Activated naive CD4-positive, alpha-beta T cell treated with anti-CD3 and anti-CD28 coated beads for 36 hours (primary cell): Measurements from ENCODE around the gene PLEKHO1. TPM values are rescaled to one million over a fixed set of nuclear protein-coding genes. Genes with fewer than 3 reads are reported as not detected.
"Not testable (repeated sequence)": the region's sequence is repeated elsewhere in the genome, so short reads cannot be mapped to it uniquely, and the experiment has no call there.

Experiments used
- CTCF ChIA-PET: fragments of 350-600 bp; sonication (Branson Sonifier 250); formaldehyde crosslinking; loops from one replicate; lab custom pipeline; 2021; ENCODE audit warnings: antibody characterized with exemption; lab: Charles Lee
- DNase-seq: peaks from one replicate; pipeline ENCODE4 v3.0.0-alpha.2; 2020
- H3K27ac Mint-ChIP-seq: one replicate; pipeline ENCODE4 v1.8.0; 2021; ENCODE audit warnings: mild to moderate bottlenecking, mixed read lengths
- H3K27me3 Mint-ChIP-seq: one replicate; pipeline ENCODE4 v1.8.0; 2021; ENCODE audit warnings: low read depth, mixed read lengths
- H3K36me3 Mint-ChIP-seq: one replicate; pipeline ENCODE4 v1.8.0; 2021; ENCODE audit warnings: low read depth, mixed read lengths
- H3K4me1 Mint-ChIP-seq: one replicate; pipeline ENCODE4 v1.8.0; 2021; ENCODE audit warnings: low read depth, mixed read lengths
- H3K4me3 Mint-ChIP-seq: one replicate; pipeline ENCODE4 v1.8.0; 2021; ENCODE audit warnings: mild to moderate bottlenecking, moderate library complexity, mixed read lengths
- H3K9me3 Mint-ChIP-seq: one replicate; pipeline ENCODE4 v1.8.0; 2021; ENCODE audit warnings: mixed read lengths
- intact Hi-C: fragments of 100-400 bp; cut with micrococcal nuclease; formaldehyde crosslinking; loops from one replicate; pipeline ENCODE4 v1.15.1; 2023
- total RNA-seq, 2 experiments: library from RNA; stranded (reverse); gene quantifications; one replicate each; pipeline ENCODE4 v1.2.3, GENCODE V29; 2021

PLEKHO1 gene
- total RNA-seq, 2 experiments from 2014 or later, result 4.4 to 4.7 TPM

DNA sequence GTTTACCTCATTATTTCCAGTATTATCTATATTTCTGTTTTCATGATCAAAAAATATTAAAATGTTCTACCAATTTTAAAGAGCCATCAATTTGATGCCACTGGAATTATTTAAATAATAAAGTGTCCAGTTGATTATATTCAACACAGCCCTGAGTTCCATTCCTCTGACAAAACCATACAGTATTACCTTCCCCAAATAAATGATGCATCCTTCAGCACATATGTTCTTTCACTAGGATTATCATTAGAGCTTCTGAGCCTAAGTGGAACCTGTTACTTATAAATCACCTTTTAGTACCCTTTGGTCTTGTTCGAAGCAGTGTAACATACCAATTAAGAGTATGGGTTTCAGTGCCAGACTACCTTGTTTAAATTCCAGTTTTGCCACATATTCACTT, 17.3 kb upstream of the PLEKHO1 start:
- no peaks in the 10 kb centered on the region for H3K27me3 Mint-ChIP-seq
- no peak overlapping the region for H3K4me3 Mint-ChIP-seq
- no peaks in the 10 kb centered on the region for H3K36me3 Mint-ChIP-seq
- H3K9me3 Mint-ChIP-seq, result no peaks in the 10 kb centered on the region
- intact Hi-C loops, result no loop called here
- no peak for DNase-seq
- CTCF ChIA-PET, result interaction anchor here (1.0 kb wide), 1 partner anchor 55 kb away, joined by 3 read pairs; no protein-coding TSS in a partner anchor
- H3K27ac Mint-ChIP-seq, result no peak overlapping the region
- peaks cover 9% of the 10 kb centered on the region for H3K4me1 Mint-ChIP-seq

DNA sequence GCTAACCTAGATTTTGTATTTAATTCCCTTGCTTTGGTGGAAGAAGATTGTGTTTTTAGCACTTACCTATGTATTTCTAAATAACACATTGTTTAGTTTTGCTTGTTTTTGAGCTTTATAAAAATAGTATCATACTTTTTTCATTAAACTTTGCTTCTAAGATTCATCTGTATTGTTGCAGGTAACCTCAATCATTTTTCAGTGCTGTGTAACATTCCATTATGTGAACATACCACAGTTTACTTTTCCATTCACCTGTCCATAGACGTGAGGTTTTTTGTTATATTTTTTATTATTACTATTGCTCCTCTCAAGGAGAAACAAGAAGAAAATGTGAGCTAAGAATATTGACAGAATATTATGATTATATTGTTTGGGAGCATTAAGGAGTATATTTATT, 15.2 kb upstream of the PLEKHO1 start:
- Mint-ChIP-seq H3K4me3 (no peak overlapping the region), H3K27ac (no peak overlapping the region), H3K36me3 (no peaks in the 10 kb centered on the region), H3K9me3 (no peaks in the 10 kb centered on the region), H3K4me1 (no peaks in the 10 kb centered on the region), H3K27me3 (no peaks in the 10 kb centered on the region)
- intact Hi-C loops, result no loop called here
- CTCF ChIA-PET, result no interaction called here
- DNase-seq, result no peak

DNA sequence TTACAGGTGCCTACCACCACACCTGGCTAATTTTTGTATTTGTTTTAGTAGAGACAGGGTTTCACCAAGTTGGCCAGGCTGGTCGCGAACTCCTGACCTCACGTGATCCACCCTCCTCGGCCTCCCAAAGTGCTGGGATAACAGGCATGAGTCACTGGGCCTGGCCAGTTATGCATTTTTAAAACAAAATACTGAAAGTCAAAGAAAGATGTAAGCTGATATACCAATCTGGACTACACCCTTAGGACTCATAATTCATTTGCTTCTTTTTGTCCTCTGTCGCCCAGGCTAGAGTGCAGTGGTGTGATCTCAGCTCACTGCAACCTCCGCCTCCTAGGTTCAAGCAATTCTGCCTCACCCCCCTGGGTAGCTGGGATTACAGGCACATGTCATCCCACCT, 14.3 kb upstream of the PLEKHO1 start:
- H3K36me3 Mint-ChIP-seq, H3K27ac Mint-ChIP-seq, H3K4me1 Mint-ChIP-seq, H3K4me3 Mint-ChIP-seq, H3K9me3 Mint-ChIP-seq, H3K27me3 Mint-ChIP-seq, intact Hi-C loops, DNase-seq: not testable (repeated sequence)
- CTCF ChIA-PET, result interaction anchor here (1.0 to 1.1 kb wide), 2 partner anchors 30 to 61 kb away, joined by 3 to 4 read pairs; no protein-coding TSS in a partner anchor

DNA sequence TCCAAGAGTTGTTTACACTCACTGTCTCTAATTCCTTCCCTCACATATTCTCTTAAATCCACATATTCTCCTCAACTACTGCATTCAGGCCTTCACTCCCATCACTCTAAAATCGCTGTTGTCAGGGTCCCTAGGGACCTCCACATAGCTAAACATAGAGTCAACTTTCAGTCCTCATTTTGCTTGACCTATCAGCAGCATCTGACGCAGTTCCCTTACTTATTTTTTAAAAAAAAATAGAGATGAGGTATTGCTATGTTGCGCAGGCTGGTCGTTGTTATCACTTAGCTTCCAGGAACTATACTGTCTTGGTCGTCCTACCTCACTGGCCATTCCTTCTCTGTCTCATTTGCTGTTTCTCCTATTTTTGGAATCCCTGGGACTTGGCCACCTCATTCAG, 11.7 kb upstream of the PLEKHO1 start:
- DNase-seq, result no peak
- H3K27ac Mint-ChIP-seq, result no peak overlapping the region
- no peaks in the 10 kb centered on the region for H3K9me3 Mint-ChIP-seq
- no peaks in the 10 kb centered on the region for H3K27me3 Mint-ChIP-seq
- H3K36me3 Mint-ChIP-seq, result no peaks in the 10 kb centered on the region
- H3K4me3 Mint-ChIP-seq, result no peak overlapping the region
- intact Hi-C loops, result no loop called here
- CTCF ChIA-PET, result no interaction called here
- peaks cover 3% of the 10 kb centered on the region for H3K4me1 Mint-ChIP-seq

DNA sequence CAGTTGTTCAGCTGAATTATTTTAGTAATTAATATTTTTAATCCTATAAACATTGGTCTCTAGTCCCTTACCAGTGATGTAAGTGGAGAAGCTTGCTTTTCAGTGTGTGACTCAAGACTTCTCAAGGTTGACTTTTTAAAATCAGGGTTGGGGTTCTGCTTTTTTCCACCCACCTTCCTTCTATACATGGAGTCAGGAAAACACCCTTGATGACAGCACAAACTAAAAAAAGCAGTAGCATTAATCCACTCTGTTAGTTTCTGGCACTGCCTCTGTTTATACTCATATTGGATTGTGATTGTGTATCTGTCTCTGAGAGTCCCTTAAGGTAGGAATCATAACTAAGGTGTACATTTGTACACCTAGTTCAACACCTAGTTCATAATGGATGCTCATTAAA, 8.3 kb upstream of the PLEKHO1 start:
- CTCF ChIA-PET, result interaction anchor here (0.6 to 0.7 kb wide), 2 partner anchors 25 to 68 kb away, joined by 3 to 4 read pairs; no protein-coding TSS in a partner anchor
- DNase-seq, result no peak
- H3K27ac Mint-ChIP-seq, result no peak overlapping the region
- no peak overlapping the region for H3K4me3 Mint-ChIP-seq
- intact Hi-C loops, result no loop called here
- H3K4me1 Mint-ChIP-seq, result peaks cover 11% of the 10 kb centered on the region
- no peaks in the 10 kb centered on the region for H3K9me3 Mint-ChIP-seq
- no peaks in the 10 kb centered on the region for H3K36me3 Mint-ChIP-seq
- no peaks in the 10 kb centered on the region for H3K27me3 Mint-ChIP-seq

DNA sequence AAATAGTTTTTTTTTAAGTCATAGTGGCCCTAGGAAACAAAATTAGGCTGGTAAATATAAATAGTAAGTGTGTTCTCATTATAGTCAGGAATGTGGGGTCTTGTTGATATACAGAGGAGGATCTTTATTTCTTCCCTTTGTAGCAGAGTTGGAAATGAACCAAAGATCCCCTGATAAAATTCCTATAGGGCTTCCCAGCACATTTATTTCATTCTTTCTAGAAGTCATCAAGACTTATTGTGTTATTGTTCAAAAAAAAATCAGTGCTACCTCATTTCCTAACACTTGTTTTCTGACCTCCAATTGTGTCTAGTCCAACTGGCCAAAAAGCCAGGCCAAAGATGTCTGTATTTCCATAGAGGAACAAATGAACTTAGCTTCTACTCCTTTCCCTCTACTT, 7.6 kb upstream of the PLEKHO1 start:
- Mint-ChIP-seq H3K27me3 (no peaks in the 10 kb centered on the region), H3K4me1 (peaks cover 13% of the 10 kb centered on the region), H3K27ac (no peak overlapping the region), H3K4me3 (no peak overlapping the region), H3K36me3 (no peaks in the 10 kb centered on the region), H3K9me3 (no peaks in the 10 kb centered on the region)
- intact Hi-C loops, result no loop called here
- CTCF ChIA-PET, result interaction anchor here (0.7 kb wide), 1 partner anchor 86 kb away, joined by 4 read pairs; no protein-coding TSS in a partner anchor
- no peak for DNase-seq

DNA sequence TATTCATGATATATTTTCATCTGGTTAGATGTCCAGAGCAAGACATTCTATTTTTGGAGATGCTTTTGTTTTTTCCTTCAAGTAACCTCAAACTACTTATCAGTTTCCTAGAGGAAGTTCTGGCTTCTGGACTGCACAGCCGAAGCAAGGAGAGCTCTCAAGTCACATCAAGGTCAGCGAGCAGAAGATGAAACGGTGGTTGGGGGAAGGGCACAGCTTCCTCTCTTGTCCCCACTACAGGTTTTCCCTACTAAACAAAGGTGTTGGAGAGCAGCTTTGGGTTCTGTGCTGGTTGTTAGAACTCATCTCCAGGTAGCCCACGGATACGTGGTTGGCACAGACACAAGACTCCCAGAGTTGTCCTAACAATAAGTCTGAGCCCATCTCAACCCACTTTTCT, 5.1 kb upstream of the PLEKHO1 start:
- intact Hi-C loops, result no loop called here
- no peak overlapping the region for H3K4me3 Mint-ChIP-seq
- H3K27ac Mint-ChIP-seq, result no peak overlapping the region
- CTCF ChIA-PET, result no interaction called here
- H3K4me1 Mint-ChIP-seq, result peaks cover 23% of the 10 kb centered on the region
- no peaks in the 10 kb centered on the region for H3K9me3 Mint-ChIP-seq
- H3K27me3 Mint-ChIP-seq, result no peaks in the 10 kb centered on the region
- no peak for DNase-seq
- no peaks in the 10 kb centered on the region for H3K36me3 Mint-ChIP-seq

DNA sequence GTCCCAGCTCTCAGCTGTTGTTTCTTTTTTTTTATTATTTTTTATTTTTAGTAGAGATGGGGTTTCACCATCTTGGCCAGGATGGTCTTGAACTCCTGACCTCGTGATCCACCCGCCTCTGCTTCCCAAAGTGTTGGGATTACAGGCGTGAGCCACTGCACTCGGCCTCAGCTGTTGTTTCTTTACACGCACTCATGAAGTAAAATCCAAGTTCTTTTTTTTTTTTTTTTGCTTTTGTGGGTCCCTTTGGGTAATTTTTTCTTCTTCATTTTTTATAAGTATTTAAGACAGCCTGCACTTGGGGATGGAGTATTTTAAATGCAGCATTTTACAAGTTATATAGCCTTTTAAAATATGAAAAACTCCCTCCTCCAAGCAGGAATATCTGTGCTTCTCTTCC, 3.7 kb upstream of the PLEKHO1 start:
- intact Hi-C loops, DNase-seq, H3K27ac Mint-ChIP-seq, H3K4me3 Mint-ChIP-seq, H3K27me3 Mint-ChIP-seq, H3K36me3 Mint-ChIP-seq, H3K9me3 Mint-ChIP-seq: not testable (repeated sequence)
- H3K4me1 Mint-ChIP-seq, result peaks cover 25% of the 10 kb centered on the region
- CTCF ChIA-PET, result interaction anchor here (0.9 kb wide), 1 partner anchor 40 kb away, joined by 3 read pairs; no protein-coding TSS in a partner anchor

DNA sequence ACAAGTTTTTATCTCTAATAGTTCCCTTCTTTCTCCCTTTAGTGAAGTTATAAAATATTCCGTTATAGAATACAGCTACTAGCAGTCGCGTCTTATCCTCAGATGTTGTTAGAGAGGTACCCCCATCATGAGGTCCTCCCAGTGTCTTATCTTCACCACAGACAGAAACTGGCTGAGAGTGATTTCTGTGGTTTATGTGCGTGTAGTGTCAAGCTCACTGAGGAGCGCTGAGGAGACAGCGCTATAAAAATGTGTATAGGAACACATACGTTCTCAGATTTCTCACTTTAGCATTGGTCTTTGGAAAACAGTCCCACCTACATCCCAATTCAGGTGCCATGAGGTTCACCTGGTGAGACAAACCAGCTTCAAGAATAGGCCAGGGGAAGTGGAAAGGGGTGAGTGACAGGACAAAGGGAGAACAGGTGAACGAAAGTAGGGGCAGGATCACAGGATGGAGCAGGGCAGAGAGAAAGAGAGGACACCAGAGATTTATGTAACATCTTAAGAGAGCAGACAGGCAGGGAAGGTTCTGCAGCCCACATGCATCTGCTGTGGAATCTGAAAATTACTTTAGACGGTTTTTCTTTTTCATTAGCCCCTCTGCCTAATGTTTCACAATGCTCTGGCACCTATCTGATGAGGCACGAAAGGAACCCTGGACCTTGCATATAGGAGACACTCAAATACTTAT, 2.7 kb upstream of the PLEKHO1 start:
- intact Hi-C loops, result no loop called here
- Mint-ChIP-seq H3K4me1 (peaks cover 32% of the 10 kb centered on the region), H3K9me3 (no peaks in the 10 kb centered on the region), H3K4me3 (no peak overlapping the region), H3K27ac (no peak overlapping the region), H3K27me3 (no peaks in the 10 kb centered on the region), H3K36me3 (no peaks in the 10 kb centered on the region)
- CTCF ChIA-PET, result no interaction called here
- DNase-seq, result no peak

DNA sequence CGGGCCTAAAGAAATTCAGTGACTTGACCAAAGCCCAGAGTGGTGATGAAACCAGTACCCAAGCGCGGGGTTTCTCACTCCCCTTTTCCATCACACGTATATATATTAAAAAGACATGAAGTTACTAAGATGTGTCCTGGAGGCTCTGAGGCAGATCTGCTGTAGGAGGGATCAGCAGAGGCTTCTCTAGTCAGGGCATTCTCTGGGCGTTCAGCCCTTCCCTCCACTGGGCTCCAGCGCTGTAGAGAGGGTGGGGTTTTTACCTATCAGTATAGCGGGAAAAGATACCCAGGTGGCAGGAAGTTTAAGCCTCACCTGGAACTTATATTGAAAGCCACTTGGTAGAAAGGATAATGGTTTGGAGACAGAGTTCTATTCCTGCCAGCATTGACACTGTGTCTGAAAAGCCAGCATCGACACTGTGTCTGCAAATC, 862 bp upstream of the PLEKHO1 start:
- CTCF ChIA-PET, result no interaction called here
- peaks cover 40% of the 10 kb centered on the region for H3K4me1 Mint-ChIP-seq
- no peak overlapping the region for H3K27ac Mint-ChIP-seq
- H3K9me3 Mint-ChIP-seq, result no peaks in the 10 kb centered on the region
- DNase-seq, result no peak
- H3K4me3 Mint-ChIP-seq, result peak overlapping the region; percentile 71
- H3K36me3 Mint-ChIP-seq, result no peaks in the 10 kb centered on the region
- H3K27me3 Mint-ChIP-seq, result no peaks in the 10 kb centered on the region
- intact Hi-C loops, result no loop called here

DNA sequence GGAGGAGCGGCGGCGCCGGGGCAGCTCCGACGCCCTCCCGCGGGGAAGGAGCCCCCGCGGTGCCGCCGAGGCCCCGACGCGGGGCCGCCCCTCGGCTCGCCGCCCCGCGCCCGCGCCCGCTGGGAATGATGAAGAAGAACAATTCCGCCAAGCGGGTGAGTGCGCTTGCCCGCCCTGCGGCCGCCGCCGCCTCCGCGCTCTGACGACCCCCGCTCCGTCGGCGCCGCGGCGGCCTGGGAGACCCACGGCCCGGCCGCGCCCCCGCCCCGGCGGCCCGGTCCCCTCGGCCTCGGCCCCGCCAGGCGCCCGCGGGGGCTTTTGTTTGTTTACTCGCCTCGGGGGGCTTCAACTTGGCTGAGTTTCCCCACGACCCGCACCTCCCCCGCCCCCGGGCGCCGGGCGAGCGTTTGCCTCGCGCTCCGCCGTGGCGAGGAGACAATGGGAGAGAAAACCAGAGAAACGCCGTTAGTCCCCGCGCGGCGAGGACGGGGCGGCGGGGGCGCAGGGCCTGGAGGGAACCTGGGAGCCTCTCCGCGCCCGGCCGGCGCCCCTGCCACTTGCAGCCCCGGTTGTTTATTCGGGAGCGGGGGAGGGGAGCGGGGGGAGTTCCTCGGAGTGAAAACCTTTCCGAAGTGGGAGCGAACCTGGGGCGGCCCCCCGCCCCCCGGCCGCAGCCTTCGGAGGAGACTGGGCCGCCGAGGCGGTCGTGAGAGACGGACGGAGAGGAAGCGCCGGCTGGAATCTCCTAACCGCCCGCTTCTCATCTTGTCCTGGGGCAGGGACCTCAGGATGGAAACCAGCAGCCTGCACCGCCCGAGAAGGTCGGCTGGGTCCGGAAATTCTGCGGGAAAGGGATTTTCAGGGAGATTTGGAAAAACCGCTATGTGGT, 661 bp downstream of the PLEKHO1 start:
- Mint-ChIP-seq H3K36me3 (no peaks in the 10 kb centered on the region), H3K4me1 (peaks cover 39% of the 10 kb centered on the region), H3K9me3 (no peaks in the 10 kb centered on the region), H3K4me3 (peak overlapping the region; percentile 75), H3K27me3 (no peaks in the 10 kb centered on the region), H3K27ac (peak overlapping the region; percentile 72)
- CTCF ChIA-PET, result interaction anchor here (0.8 to 1.0 kb wide), 2 partner anchors 15 to 82 kb away, joined by 3 read pairs; no protein-coding TSS in a partner anchor
- DNase-seq, result no peak
- intact Hi-C loops, result loop anchor here (1.0 to 2.0 kb wide), 2 partner anchors 10 to 40 kb away; no protein-coding TSS in a partner anchor
